ENCODE results near the gene LNP1.

- TF ChIP-seq CTCF (conservative IDR thresholded peaks at IDR 0.05; ENCODE audit: low read length) (no peak), EZH2phosphoT487 (IDR thresholded peaks at IDR 0.05; ENCODE audit: borderline replicate concordance, low read depth, low read length) (no peak)
These were observed 19.5 kb downstream of the LNP1 start for GRCh38 chr3:100420885-100421284.

Measured in OCI-LY7 (cell line).